SK-N-SH treated with all-trans-retinoic acid at 6 μM for 48 hours (cell line): ENCODE measurements around the gene GTPBP8.

Experiments
- ATAC-seq: fragments of 200-7000 bp; cut with Tn5 transposase; 3 replicates; pipeline ENCODE4 v1.9.1; 2020; ENCODE audit warnings: mild to moderate bottlenecking, moderate library complexity
- ARNTL ChIP-seq: fragments of 450-650 bp; formaldehyde crosslinking; IDR thresholded peaks from 2 replicates; pipeline ENCODE4 v1.5.0; 2020; ENCODE audit warnings: low read depth, mild to moderate bottlenecking, moderate library complexity, borderline replicate concordance
- BACH2 ChIP-seq: fragments of 250-450 bp; sonication (Bioruptor Pico); IDR thresholded peaks from 2 replicates; pipeline ENCODE4 v1.9.0; 2021; ENCODE audit warnings: mild to moderate bottlenecking, borderline replicate concordance
- CSDC2 ChIP-seq: fragments of 250-450 bp; sonication (Bioruptor Pico); IDR thresholded peaks from 2 replicates; pipeline ENCODE4 v1.5.0; 2020; ENCODE audit warnings: mild to moderate bottlenecking, moderate library complexity
- ESRRG ChIP-seq: fragments of 250-450 bp; sonication (Bioruptor Pico); IDR thresholded peaks from 2 replicates; pipeline ENCODE4 v1.6.1; 2021; ENCODE audit warnings: mild to moderate bottlenecking
- GLIS3 ChIP-seq: fragments of 250-450 bp; sonication (Bioruptor Pico); IDR thresholded peaks from 2 replicates; pipeline ENCODE4 v1.5.0; 2020; ENCODE audit warnings: mild to moderate bottlenecking, moderate library complexity
- OSR1 ChIP-seq: fragments of 250-450 bp; sonication (Bioruptor Pico); IDR thresholded peaks from 2 replicates; pipeline ENCODE4 v1.8.0; 2022; ENCODE audit warnings: moderate library complexity, mild to moderate bottlenecking, inconsistent platforms
- PPARA ChIP-seq: fragments of 250-450 bp; sonication (Bioruptor Pico); IDR thresholded peaks from 2 replicates; pipeline ENCODE4 v1.5.0; 2020; ENCODE audit warnings: mild to moderate bottlenecking, borderline replicate concordance
- SNAI2 ChIP-seq: fragments of 250-450 bp; sonication (Bioruptor Pico); IDR thresholded peaks from 2 replicates; pipeline ENCODE4 v1.5.0; 2020; ENCODE audit warnings: mild to moderate bottlenecking, moderate library complexity
- TCF4 ChIP-seq: fragments of 250-450 bp; sonication (Bioruptor Pico); IDR thresholded peaks from 2 replicates; pipeline ENCODE4 v1.8.0; 2021; ENCODE audit warnings: mild to moderate bottlenecking, moderate library complexity, borderline replicate concordance
- TOX ChIP-seq: fragments of 250-450 bp; sonication (Bioruptor Pico); IDR thresholded peaks from 2 replicates; pipeline ENCODE4 v1.8.0; 2021; ENCODE audit warnings: mild to moderate bottlenecking, moderate library complexity, borderline replicate concordance
- ZFP3 ChIP-seq: fragments of 250-450 bp; sonication (Bioruptor Pico); IDR thresholded peaks from 2 replicates; pipeline ENCODE4 v1.5.0; 2020; ENCODE audit warnings: mild to moderate bottlenecking, moderate library complexity
- ZFP30 ChIP-seq: fragments of 450-650 bp; formaldehyde crosslinking; IDR thresholded peaks from 2 replicates; pipeline ENCODE4 v1.5.0; 2022; ENCODE audit warnings: mild to moderate bottlenecking, moderate library complexity
- ZNF565 ChIP-seq: fragments of 450-650 bp; formaldehyde crosslinking; conservative IDR thresholded peaks from 2 replicates; pipeline ENCODE4 v1.5.0; 2020; ENCODE audit warnings: low read depth, mild to moderate bottlenecking, moderate library complexity
- ZNF70 ChIP-seq: fragments of 450-650 bp; formaldehyde crosslinking; IDR thresholded peaks from 2 replicates; pipeline ENCODE4 v1.5.0; 2020; ENCODE audit warnings: mild to moderate bottlenecking, moderate library complexity
- ZNF8 ChIP-seq: fragments of 450-650 bp; formaldehyde crosslinking; IDR thresholded peaks from 2 replicates; pipeline ENCODE4 v1.5.0; 2020; ENCODE audit warnings: mild to moderate bottlenecking, moderate library complexity
- TF ChIP-seq, protein P1 (sequence below): fragments of 250-450 bp; sonication (Bioruptor Pico); IDR thresholded peaks from 2 replicates; pipeline ENCODE4 v1.8.0; 2020; ENCODE audit warnings: mild to moderate bottlenecking, moderate library complexity, borderline replicate concordance
- TF ChIP-seq, protein P2 (sequence below): fragments of 250-450 bp; sonication (Bioruptor Pico); IDR thresholded peaks from 2 replicates; pipeline ENCODE4 v1.5.1; 2021; ENCODE audit warnings: mild to moderate bottlenecking, moderate library complexity
- TF ChIP-seq, protein P3 (sequence below): fragments of 250-450 bp; sonication (Bioruptor Pico); IDR thresholded peaks from 2 replicates; pipeline ENCODE4 v1.5.1; 2020; ENCODE audit warnings: low read depth, mild to moderate bottlenecking, moderate library complexity
- TF ChIP-seq, protein P4 (sequence below): fragments of 250-450 bp; sonication (Bioruptor Pico); IDR thresholded peaks from 2 replicates; pipeline ENCODE4 v1.8.0; 2021; ENCODE audit warnings: low read depth, mild to moderate bottlenecking, moderate library complexity, borderline replicate concordance
- TF ChIP-seq, protein P5 (sequence below): fragments of 250-450 bp; sonication (Bioruptor Pico); IDR thresholded peaks from 2 replicates; pipeline ENCODE4 v1.5.0; 2020; ENCODE audit warnings: mild to moderate bottlenecking, moderate library complexity

The GTPBP8 gene

GRCh38 chr3:113021471-113021870 lies 30.7 kb downstream of the GTPBP8 start:
- TF ChIP-seq TCF4 (CRISPR knock-in tag), result no peak
- no peak for TF ChIP-seq SNAI2 (CRISPR knock-in tag)
- TF ChIP-seq, protein P1, sequence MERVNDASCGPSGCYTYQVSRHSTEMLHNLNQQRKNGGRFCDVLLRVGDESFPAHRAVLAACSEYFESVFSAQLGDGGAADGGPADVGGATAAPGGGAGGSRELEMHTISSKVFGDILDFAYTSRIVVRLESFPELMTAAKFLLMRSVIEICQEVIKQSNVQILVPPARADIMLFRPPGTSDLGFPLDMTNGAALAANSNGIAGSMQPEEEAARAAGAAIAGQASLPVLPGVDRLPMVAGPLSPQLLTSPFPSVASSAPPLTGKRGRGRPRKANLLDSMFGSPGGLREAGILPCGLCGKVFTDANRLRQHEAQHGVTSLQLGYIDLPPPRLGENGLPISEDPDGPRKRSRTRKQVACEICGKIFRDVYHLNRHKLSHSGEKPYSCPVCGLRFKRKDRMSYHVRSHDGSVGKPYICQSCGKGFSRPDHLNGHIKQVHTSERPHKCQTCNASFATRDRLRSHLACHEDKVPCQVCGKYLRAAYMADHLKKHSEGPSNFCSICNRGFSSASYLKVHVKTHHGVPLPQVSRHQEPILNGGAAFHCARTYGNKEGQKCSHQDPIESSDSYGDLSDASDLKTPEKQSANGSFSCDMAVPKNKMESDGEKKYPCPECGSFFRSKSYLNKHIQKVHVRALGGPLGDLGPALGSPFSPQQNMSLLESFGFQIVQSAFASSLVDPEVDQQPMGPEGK (CRISPR knock-in tag), result no peak
- TF ChIP-seq BACH2 (CRISPR knock-in tag), result no peak
- TF ChIP-seq ZNF565 (CRISPR knock-in tag), result no peak
- TF ChIP-seq CSDC2, result no peak
- ATAC-seq, result no peak

- TF ChIP-seq GLIS3, result no peak
- TF ChIP-seq, protein P2, sequence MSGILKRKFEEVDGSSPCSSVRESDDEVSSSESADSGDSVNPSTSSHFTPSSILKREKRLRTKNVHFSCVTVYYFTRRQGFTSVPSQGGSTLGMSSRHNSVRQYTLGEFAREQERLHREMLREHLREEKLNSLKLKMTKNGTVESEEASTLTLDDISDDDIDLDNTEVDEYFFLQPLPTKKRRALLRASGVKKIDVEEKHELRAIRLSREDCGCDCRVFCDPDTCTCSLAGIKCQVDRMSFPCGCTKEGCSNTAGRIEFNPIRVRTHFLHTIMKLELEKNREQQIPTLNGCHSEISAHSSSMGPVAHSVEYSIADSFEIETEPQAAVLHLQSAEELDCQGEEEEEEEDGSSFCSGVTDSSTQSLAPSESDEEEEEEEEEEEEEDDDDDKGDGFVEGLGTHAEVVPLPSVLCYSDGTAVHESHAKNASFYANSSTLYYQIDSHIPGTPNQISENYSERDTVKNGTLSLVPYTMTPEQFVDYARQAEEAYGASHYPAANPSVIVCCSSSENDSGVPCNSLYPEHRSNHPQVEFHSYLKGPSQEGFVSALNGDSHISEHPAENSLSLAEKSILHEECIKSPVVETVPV (CRISPR knock-in tag), result no peak
- TF ChIP-seq ESRRG (CRISPR knock-in tag), result no peak
- TF ChIP-seq, protein P3, sequence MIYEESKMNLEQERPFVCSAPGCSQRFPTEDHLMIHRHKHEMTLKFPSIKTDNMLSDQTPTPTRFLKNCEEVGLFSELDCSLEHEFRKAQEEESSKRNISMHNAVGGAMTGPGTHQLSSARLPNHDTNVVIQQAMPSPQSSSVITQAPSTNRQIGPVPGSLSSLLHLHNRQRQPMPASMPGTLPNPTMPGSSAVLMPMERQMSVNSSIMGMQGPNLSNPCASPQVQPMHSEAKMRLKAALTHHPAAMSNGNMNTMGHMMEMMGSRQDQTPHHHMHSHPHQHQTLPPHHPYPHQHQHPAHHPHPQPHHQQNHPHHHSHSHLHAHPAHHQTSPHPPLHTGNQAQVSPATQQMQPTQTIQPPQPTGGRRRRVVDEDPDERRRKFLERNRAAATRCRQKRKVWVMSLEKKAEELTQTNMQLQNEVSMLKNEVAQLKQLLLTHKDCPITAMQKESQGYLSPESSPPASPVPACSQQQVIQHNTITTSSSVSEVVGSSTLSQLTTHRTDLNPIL (CRISPR knock-in tag), result no peak
- TF ChIP-seq, protein P4, sequence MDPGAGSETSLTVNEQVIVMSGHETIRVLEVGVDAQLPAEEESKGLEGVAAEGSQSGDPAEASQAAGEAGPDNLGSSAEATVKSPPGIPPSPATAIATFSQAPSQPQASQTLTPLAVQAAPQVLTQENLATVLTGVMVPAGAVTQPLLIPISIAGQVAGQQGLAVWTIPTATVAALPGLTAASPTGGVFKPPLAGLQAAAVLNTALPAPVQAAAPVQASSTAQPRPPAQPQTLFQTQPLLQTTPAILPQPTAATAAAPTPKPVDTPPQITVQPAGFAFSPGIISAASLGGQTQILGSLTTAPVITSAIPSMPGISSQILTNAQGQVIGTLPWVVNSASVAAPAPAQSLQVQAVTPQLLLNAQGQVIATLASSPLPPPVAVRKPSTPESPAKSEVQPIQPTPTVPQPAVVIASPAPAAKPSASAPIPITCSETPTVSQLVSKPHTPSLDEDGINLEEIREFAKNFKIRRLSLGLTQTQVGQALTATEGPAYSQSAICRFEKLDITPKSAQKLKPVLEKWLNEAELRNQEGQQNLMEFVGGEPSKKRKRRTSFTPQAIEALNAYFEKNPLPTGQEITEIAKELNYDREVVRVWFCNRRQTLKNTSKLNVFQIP (CRISPR knock-in tag), result no peak
- no peak for TF ChIP-seq TCF4 (CRISPR knock-in tag)
- TF ChIP-seq, protein P1 (CRISPR knock-in tag), result no peak
- no peak for TF ChIP-seq ZNF70 (CRISPR knock-in tag)
- TF ChIP-seq BACH2 (CRISPR knock-in tag), result no peak
- TF ChIP-seq ZFP30 (CRISPR knock-in tag), result no peak
- TF ChIP-seq OSR1 (CRISPR knock-in tag), result no peak
- TF ChIP-seq, protein P5, sequence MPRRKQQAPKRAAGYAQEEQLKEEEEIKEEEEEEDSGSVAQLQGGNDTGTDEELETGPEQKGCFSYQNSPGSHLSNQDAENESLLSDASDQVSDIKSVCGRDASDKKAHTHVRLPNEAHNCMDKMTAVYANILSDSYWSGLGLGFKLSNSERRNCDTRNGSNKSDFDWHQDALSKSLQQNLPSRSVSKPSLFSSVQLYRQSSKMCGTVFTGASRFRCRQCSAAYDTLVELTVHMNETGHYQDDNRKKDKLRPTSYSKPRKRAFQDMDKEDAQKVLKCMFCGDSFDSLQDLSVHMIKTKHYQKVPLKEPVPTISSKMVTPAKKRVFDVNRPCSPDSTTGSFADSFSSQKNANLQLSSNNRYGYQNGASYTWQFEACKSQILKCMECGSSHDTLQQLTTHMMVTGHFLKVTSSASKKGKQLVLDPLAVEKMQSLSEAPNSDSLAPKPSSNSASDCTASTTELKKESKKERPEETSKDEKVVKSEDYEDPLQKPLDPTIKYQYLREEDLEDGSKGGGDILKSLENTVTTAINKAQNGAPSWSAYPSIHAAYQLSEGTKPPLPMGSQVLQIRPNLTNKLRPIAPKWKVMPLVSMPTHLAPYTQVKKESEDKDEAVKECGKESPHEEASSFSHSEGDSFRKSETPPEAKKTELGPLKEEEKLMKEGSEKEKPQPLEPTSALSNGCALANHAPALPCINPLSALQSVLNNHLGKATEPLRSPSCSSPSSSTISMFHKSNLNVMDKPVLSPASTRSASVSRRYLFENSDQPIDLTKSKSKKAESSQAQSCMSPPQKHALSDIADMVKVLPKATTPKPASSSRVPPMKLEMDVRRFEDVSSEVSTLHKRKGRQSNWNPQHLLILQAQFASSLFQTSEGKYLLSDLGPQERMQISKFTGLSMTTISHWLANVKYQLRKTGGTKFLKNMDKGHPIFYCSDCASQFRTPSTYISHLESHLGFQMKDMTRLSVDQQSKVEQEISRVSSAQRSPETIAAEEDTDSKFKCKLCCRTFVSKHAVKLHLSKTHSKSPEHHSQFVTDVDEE, result no peak
- no peak for TF ChIP-seq ZFP3 (CRISPR knock-in tag)
- no peak for TF ChIP-seq CSDC2
- no peak for TF ChIP-seq SNAI2 (CRISPR knock-in tag)
- no peak for TF ChIP-seq ZNF8 (CRISPR knock-in tag)
- TF ChIP-seq PPARA, result no peak
- no peak for TF ChIP-seq TOX (CRISPR knock-in tag)
- TF ChIP-seq ARNTL (CRISPR knock-in tag), result no peak
- TF ChIP-seq ZNF565 (CRISPR knock-in tag), result no peak
- no peak for ATAC-seq
Observed at GRCh38 chr3:113034011-113034410, 43.2 kb downstream of the GTPBP8 start.
